Parathyroid adenoma (tissue), 2 donors: Measurements from ENCODE around the gene KIAA0319L.
"Not testable (repeated sequence)": the region's sequence is repeated elsewhere in the genome, so short reads cannot be mapped to it uniquely, and the experiment has no call there.

Experiments
- H2AFZ ChIP-seq: fragments of 300-600 bp; sonication (generic); one replicate; pipeline ENCODE4 v1.7.0; 2017; ENCODE audit warnings: antibody characterized with exemption, mild to moderate bottlenecking
- H3K27ac ChIP-seq: fragments of 300-600 bp; sonication (generic); one replicate; pipeline ENCODE4 v1.7.0; 2017
- H3K27me3 ChIP-seq: fragments of 300-600 bp; sonication (generic); one replicate; pipeline ENCODE4 v1.7.0; 2017; ENCODE audit warnings: low read length; ENCODE audit not compliant: control insufficient read depth, insufficient read depth
- H3K36me3 ChIP-seq: fragments of 300-600 bp; sonication (generic); one replicate; pipeline ENCODE4 v1.7.0; 2017; ENCODE audit warnings: low read length; ENCODE audit not compliant: control insufficient read depth, insufficient read depth
- H3K4me1 ChIP-seq: fragments of 300-600 bp; sonication (generic); one replicate; pipeline ENCODE4 v1.7.0; 2017; ENCODE audit warnings: control low read depth
- H3K4me2 ChIP-seq: fragments of 300-600 bp; sonication (generic); one replicate; pipeline ENCODE4 v1.7.0; 2017; ENCODE audit warnings: low read length
- H3K4me3 ChIP-seq: fragments of 300-600 bp; sonication (generic); one replicate; pipeline ENCODE4 v1.7.0; 2017; ENCODE audit warnings: low read depth, low read length
- H3K79me2 ChIP-seq: fragments of 300-600 bp; sonication (generic); one replicate; pipeline ENCODE4 v1.7.0; 2017; ENCODE audit warnings: control low read depth
- H3K9ac ChIP-seq: fragments of 300-600 bp; sonication (generic); one replicate; pipeline ENCODE4 v1.7.0; 2017; ENCODE audit warnings: mild to moderate bottlenecking
- H3K9me3 ChIP-seq: fragments of 300-600 bp; sonication (generic); one replicate; pipeline ENCODE4 v1.7.0; 2017; ENCODE audit warnings: low read length; ENCODE audit not compliant: control insufficient read depth
- CTCF ChIP-seq: fragments of 300-600 bp; sonication (generic); IDR thresholded peaks from one replicate; pipeline ENCODE4 v1.7.0; 2017; ENCODE audit warnings: antibody characterized with exemption, mild to moderate bottlenecking
- donor health status: primary hyperparathyroidism.

Gene KIAA0319L

GRCh38 chr1:35477870-35478269 is 79.3 kb downstream of the KIAA0319L start:
- H3K4me1 ChIP-seq: peaks cover 6% of the 10 kb centered on the region
- H3K4me2 ChIP-seq: no peak overlapping the region
- H3K9ac ChIP-seq: no peak overlapping the region
- H3K4me3 ChIP-seq: no peak overlapping the region
- no peaks in the 10 kb centered on the region for H3K27me3 ChIP-seq
- TF ChIP-seq CTCF: no peak
- H3K36me3 ChIP-seq: no peaks in the 10 kb centered on the region
- H3K9me3 ChIP-seq: no peaks in the 10 kb centered on the region
- H2AFZ ChIP-seq: no peak overlapping the region
- no peak overlapping the region for H3K27ac ChIP-seq
- H3K79me2 ChIP-seq: no peaks in the 10 kb centered on the region

- Histone ChIP-seq H3K36me3 (no peaks in the 10 kb centered on the region), H3K27ac (no peak overlapping the region), H3K4me2 (no peak overlapping the region), H3K9me3 (no peaks in the 10 kb centered on the region), H3K9ac (no peak overlapping the region), H2AFZ (no peak overlapping the region), H3K4me1 (peaks cover 6% of the 10 kb centered on the region), H3K79me2 (no peaks in the 10 kb centered on the region), H3K4me3 (no peak overlapping the region), H3K27me3 (no peaks in the 10 kb centered on the region)
- no peak for TF ChIP-seq CTCF
Measured at GRCh38 chr1:35475856-35476674, 81.1 kb downstream of the KIAA0319L start.

- Histone ChIP-seq H3K36me3 (no peaks in the 10 kb centered on the region), H3K4me2 (no peak overlapping the region), H3K4me3 (no peak overlapping the region), H2AFZ (no peak overlapping the region), H3K4me1 (peaks cover 6% of the 10 kb centered on the region), H3K9ac (no peak overlapping the region), H3K9me3 (no peaks in the 10 kb centered on the region), H3K79me2 (no peaks in the 10 kb centered on the region), H3K27me3 (no peaks in the 10 kb centered on the region), H3K27ac (no peak overlapping the region)
- TF ChIP-seq CTCF: no peak
Measured at GRCh38 chr1:35475356-35475755, 81.8 kb downstream of the KIAA0319L start.

- not testable (repeated sequence) for H3K4me3 ChIP-seq, H3K9ac ChIP-seq, H2AFZ ChIP-seq, H3K4me2 ChIP-seq, H3K9me3 ChIP-seq, H3K36me3 ChIP-seq, H3K79me2 ChIP-seq, H3K4me1 ChIP-seq, H3K27me3 ChIP-seq, H3K27ac ChIP-seq
Measured at GRCh38 chr1:35473216-35473615, 84.0 kb downstream of the KIAA0319L start.

- no peak overlapping the region for H3K4me3 ChIP-seq
- H3K79me2 ChIP-seq: no peaks in the 10 kb centered on the region
- no peak overlapping the region for H3K9ac ChIP-seq
- H3K27ac ChIP-seq: no peak overlapping the region
- peaks cover 4% of the 10 kb centered on the region for H3K4me1 ChIP-seq
- TF ChIP-seq CTCF: no peak
- no peaks in the 10 kb centered on the region for H3K27me3 ChIP-seq
- no peaks in the 10 kb centered on the region for H3K36me3 ChIP-seq
- H2AFZ ChIP-seq: no peak overlapping the region
- no peak overlapping the region for H3K4me2 ChIP-seq
- H3K9me3 ChIP-seq: no peaks in the 10 kb centered on the region
Measured at GRCh38 chr1:35470977-35471613, 86.1 kb downstream of the KIAA0319L start.
